HG03066 (cell line): ENCODE data around the gene DUOXA2.

Source experiments
- ATAC-seq: cut with Tn5 transposase; IDR thresholded peaks from one replicate; pipeline ENCODE4 v1.9.1; 2021; ENCODE audit warnings: low read depth; ENCODE audit not compliant: unreplicated experiment

The DUOXA2 gene

GRCh38 chr15:45116006-45116481 lies 1.9 kb downstream of the DUOXA2 start:
- no peak for ATAC-seq

- ATAC-seq, result no peak
Measured at GRCh38 chr15:45116482-45117307, 2.6 kb downstream of the DUOXA2 start.

GRCh38 chr15:45117308-45118130 lies 3.4 kb downstream of the DUOXA2 start:
- ATAC-seq, result no peak

GRCh38 chr15:45118131-45118588 lies 4.0 kb downstream of the DUOXA2 start:
- peak; percentile 92 for ATAC-seq

- ATAC-seq, result no peak
Measured at GRCh38 chr15:45118996-45119395, 4.9 kb downstream of the DUOXA2 start.

GRCh38 chr15:45120081-45120972 lies 6.2 kb downstream of the DUOXA2 start:
- ATAC-seq, result no peak

GRCh38 chr15:45121020-45121419 lies 6.9 kb downstream of the DUOXA2 start:
- ATAC-seq, result no peak

- ATAC-seq, result no peak
Measured at GRCh38 chr15:45121706-45122417, 7.7 kb downstream of the DUOXA2 start.

GRCh38 chr15:45122719-45123118 lies 8.6 kb downstream of the DUOXA2 start:
- ATAC-seq, result no peak

GRCh38 chr15:45123397-45123796 lies 9.3 kb downstream of the DUOXA2 start:
- no peak for ATAC-seq

- no peak for ATAC-seq
Measured at GRCh38 chr15:45126535-45127158, 12.5 kb downstream of the DUOXA2 start.

GRCh38 chr15:45128971-45129639 lies 15.0 kb downstream of the DUOXA2 start:
- ATAC-seq, result no peak

GRCh38 chr15:45129651-45130129 lies 15.6 kb downstream of the DUOXA2 start, which contains the start of the genes DUOX1 and DUOXA1:
Gene DUOX1 (plus strand): TSS chr15:45129994. CDS start chr15:45131967, 1,973 bp downstream.
Gene DUOXA1 (minus strand): TSS chr15:45129879. CDS start chr15:45123014, 6,865 bp downstream.
- no peak for ATAC-seq

GRCh38 chr15:45130291-45131000 lies 16.3 kb downstream of the DUOXA2 start:
- ATAC-seq, result no peak

GRCh38 chr15:45131510-45131909 lies 17.4 kb downstream of the DUOXA2 start:
- ATAC-seq, result no peak

GRCh38 chr15:45132844-45133560 lies 18.9 kb downstream of the DUOXA2 start:
- ATAC-seq, result no peak

GRCh38 chr15:45133561-45133920 lies 19.4 kb downstream of the DUOXA2 start:
- no peak for ATAC-seq
